GM21737 (cell line): Measurements from ENCODE around the gene WFIKKN2.
"Not testable (repeated sequence)": the region's sequence is repeated elsewhere in the genome, so short reads cannot be mapped to it uniquely, and the experiment has no call there.

Source experiments
- ATAC-seq: cut with Tn5 transposase; IDR thresholded peaks from one replicate; pipeline ENCODE4 v1.9.1; 2021; ENCODE audit warnings: mild to moderate bottlenecking, moderate library complexity; ENCODE audit not compliant: unreplicated experiment

WFIKKN2 gene

GRCh38 chr17:50835301-50836234 lies at the start of gene WFIKKN2:
WFIKKN2 (plus strand) TSS chr17:50835586; CDS start chr17:50835938, 352 bp downstream.
- ATAC-seq: no peak

DNA sequence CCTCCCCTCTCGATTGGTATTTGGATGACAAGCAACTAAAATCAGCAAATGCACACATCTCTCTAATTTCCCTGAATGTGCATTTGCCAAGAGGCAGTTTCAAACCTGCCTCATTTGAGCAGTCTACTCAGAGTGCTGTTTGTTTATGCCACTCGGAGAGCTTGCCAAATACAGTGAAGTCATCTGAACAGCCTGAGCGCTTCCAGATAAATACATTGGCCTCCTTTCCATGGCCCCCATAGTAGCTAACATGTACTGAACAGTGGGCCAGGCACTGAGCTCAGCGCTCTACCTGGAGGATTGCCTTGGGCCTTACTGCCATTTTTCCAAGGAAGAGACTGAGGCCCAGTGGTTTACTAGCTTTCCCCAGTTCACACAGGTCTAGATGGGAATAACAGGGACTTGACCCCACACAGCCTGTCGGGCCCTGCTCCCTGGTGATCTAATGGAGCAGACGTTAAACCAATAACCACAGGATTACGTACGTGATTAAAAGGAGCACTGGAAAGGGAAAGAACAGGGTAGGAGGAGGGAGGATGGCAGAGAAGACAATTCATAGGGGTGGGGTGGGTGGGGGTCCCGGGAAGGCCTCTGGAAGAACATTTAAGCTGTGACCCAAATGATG lies 49.3 kb upstream of the WFIKKN2 start:
- ATAC-seq: no peak

DNA sequence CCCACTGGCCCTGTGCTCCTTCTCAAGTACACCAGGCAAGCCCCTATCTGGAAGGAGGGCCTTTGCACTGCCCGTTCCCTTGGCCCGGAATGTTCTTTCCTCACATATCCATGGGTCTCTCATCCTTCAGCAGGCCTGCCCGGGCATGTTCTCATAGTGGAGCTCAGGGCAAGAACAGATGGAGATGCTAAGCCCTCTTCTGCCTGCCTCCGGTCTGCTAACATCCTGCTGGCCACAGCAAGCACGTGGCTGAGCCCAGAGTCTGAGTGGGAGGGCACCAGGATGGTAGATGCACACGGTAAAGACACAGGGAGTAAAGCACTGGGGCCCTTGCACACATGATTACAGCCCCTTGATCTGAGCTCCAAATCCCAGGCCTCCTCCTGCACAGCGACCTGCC lies 48.3 kb upstream of the WFIKKN2 start:
- no peak for ATAC-seq

DNA sequence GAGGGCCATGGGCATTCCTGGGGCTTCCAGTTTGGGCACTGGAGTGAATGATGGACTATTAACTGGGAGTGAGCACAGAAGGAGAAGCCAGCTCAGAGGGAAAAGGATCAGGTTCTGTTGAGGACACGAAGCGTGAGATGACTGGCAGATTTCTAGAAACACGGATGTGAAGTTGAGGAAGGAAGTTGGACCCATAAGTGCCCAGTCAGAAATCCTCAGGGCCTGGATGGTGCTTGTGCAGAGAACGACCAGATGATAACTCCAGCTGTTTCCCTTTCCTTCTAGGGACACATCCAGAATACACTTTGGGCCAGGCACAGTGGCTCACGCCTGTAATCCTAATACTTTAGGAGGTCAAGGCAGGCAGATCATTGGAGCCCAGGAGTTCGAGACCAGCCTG lies 44.8 kb upstream of the WFIKKN2 start:
- no peak for ATAC-seq

- ATAC-seq: no peak
Observed at GRCh38 chr17:50792132-50792531, 43.3 kb upstream of the WFIKKN2 start.

DNA sequence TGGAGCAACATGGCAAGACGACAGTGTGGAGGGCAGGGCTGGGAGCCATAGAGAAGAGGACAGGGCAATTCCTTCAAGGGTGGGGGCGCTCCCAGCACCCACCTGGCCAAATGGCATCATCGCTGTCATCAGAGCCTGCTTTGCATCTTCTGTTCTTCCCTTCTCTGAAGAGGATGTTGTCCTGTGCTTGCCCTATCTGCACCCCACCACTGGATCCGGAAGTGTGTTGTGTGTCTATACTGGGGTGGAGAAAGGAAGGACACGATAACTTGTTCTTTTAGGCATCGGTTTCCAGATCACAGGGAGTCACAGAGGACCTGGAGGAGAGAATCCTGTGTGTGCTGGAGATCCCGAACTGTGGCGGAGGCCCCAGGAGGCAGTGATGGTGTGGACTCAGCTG lies 42.4 kb upstream of the WFIKKN2 start:
- ATAC-seq: no peak

- no peak for ATAC-seq
Observed at GRCh38 chr17:50794361-50794760, 41.0 kb upstream of the WFIKKN2 start.

- no peak for ATAC-seq
Observed at GRCh38 chr17:50797135-50797810, 38.1 kb upstream of the WFIKKN2 start.

GRCh38 chr17:50798424-50799288 lies 36.7 kb upstream of the WFIKKN2 start:
- ATAC-seq: no peak

DNA sequence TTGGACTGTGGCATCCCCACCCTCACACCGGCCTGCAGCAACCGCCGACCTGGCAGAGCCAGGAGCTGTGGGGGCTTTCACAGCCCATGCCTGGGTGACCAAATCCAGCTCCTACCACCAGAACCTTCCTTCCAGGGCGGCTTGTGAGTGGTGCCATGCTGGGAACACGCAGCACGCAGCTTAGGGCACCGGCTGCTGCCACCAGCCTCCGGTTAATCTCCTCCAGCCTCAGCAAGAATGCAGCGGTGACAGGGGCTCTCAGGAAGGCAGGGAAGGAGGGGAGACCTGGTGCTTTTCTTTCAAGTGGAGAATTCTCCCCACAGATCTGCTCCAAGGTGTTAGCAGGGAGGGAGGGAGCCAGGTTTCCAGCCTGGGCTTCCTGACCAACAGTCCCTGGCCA lies 35.8 kb upstream of the WFIKKN2 start:
- ATAC-seq: no peak

DNA sequence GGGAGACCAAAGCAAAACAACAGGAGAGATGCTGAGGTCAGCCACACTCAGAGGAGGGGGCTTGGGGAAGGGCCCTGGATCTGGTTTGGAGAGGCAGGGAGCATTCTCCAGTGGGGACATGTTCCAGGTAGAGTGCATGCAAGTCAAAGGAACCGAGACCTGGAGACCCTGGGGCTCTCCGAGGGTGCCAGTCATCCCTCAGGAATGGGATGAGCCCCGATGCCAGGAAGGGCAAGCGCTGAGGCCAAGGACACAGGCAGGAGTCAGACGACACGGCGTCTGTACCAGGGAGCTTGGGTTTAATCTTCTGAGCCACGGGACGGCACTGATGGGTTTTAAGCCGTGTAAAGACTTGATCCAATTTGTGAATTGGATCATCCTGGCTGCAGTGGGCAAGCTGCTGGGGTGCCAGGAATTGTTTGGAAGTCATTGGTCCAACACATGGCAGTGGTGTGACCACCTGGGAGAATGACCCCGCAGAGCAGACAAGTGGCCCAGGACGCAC lies 35.1 kb upstream of the WFIKKN2 start:
- ATAC-seq: no peak

GRCh38 chr17:50802609-50803571 lies 32.5 kb upstream of the WFIKKN2 start:
- ATAC-seq: no peak

GRCh38 chr17:50803676-50804075 lies 31.7 kb upstream of the WFIKKN2 start:
- ATAC-seq: no peak

DNA sequence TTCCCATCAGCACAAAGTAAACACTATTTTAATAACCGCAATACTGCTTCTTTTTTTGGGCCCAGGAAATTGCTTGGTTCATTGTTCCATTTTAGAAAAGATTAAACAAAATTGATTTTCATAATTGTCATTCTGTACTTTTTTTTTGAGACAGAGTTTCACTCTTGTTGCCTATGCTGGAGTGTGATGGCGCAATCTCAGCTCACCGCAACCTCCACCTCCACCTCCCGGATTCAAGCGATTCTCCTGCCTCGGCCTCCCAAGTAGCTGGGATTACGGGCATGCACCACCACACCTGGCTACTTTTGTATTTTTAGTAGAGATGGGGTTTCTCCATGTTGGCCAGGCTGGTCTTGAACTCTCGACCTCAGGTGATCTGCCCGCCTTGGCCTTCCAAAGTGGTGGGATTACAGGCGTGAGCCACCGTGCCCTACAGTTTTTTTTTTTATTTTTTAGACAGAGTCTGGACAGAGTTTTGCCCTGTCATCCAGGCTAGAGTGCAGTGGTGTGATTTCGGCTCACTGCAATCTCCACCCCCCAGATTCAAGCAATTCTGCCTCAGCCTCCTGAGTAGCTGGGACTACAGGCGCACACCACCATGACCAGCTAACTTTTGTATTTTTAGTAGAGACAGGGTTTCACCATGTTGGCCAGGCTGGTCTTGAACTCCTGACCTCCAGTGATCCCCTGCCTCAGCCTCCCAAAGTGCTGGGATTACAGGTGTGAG lies 30.5 kb upstream of the WFIKKN2 start:
- not testable (repeated sequence) for ATAC-seq

- no peak for ATAC-seq
Observed at GRCh38 chr17:50805486-50805885, 29.9 kb upstream of the WFIKKN2 start.

DNA sequence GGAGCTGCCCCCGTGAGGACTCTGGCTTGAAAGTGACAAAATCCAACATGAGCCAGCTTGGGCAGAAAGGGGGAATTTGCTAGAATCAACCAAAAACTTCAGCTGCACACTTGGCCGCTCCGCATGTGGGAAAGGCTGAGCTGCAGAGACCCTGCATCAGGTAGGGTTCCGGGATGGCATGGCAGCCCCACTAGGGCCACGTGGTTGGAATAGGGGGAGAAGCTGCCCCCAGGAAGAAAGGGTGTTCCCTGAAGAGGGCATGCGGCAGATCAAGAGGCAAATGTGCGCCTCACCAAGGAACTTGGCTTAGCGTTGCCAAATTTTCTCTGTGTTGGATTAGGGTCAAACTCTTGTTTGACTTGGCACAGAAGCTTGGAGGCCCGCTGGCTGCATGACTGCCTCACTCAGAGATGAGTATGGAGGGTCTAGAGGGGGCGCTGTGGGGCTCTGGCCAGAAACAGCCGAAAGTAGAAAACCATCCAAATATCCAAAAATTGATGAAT lies 29.2 kb upstream of the WFIKKN2 start:
- no peak for ATAC-seq

GRCh38 chr17:50807009-50807408 lies 28.4 kb upstream of the WFIKKN2 start:
- no peak for ATAC-seq

GRCh38 chr17:50807675-50808074 lies 27.7 kb upstream of the WFIKKN2 start:
- ATAC-seq: no peak

GRCh38 chr17:50808413-50808812 lies 27.0 kb upstream of the WFIKKN2 start:
- ATAC-seq: no peak
